ENCODE data around the gene ZNF407. TPM values are rescaled to one million over a fixed set of nuclear protein-coding genes. Genes with fewer than 3 reads are reported as not detected.
A peak's percentile ranks its signal among the peaks of the same experiment; 100 is the strongest.

Gene ZNF407
- total RNA-seq, 4 donors from 2014 or later = 18.1 to 29.1 (median 19.7) TPM

DNA sequence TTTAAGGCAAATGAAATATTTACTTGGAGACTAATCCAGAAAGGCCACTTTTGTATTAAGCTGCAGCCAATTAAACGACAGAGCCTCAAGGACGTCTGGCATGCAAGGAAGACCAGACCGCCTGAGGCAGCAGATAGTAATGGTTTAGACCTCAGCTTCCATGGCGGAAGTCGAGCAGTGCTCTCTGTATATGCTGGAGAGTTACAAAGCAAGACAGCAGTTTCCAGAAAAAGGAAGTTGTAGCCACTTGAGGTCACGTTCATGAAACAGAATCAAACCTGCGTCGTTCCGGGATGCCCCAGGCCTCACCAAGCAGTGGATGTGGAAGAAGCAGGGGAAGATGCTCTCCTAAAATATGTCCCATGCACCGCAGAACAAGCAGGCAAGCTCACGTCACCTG lies 469.3 kb downstream of the ZNF407 start:
- no peak overlapping the region for H3K4me3 ChIP-seq
- TF ChIP-seq, protein P1, sequence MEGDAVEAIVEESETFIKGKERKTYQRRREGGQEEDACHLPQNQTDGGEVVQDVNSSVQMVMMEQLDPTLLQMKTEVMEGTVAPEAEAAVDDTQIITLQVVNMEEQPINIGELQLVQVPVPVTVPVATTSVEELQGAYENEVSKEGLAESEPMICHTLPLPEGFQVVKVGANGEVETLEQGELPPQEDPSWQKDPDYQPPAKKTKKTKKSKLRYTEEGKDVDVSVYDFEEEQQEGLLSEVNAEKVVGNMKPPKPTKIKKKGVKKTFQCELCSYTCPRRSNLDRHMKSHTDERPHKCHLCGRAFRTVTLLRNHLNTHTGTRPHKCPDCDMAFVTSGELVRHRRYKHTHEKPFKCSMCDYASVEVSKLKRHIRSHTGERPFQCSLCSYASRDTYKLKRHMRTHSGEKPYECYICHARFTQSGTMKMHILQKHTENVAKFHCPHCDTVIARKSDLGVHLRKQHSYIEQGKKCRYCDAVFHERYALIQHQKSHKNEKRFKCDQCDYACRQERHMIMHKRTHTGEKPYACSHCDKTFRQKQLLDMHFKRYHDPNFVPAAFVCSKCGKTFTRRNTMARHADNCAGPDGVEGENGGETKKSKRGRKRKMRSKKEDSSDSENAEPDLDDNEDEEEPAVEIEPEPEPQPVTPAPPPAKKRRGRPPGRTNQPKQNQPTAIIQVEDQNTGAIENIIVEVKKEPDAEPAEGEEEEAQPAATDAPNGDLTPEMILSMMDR (IDR thresholded peaks at IDR 0.05) = no peak
- no peak for TF ChIP-seq POLR2A (IDR thresholded peaks at IDR 0.05)
- TF ChIP-seq POLR2AphosphoS5 (IDR thresholded peaks at IDR 0.05) = no peak
- TF ChIP-seq EP300 (IDR thresholded peaks at IDR 0.05) = no peak
- H3K4me1 ChIP-seq = no peaks in the 10 kb centered on the region
- no peaks in the 10 kb centered on the region for H3K27me3 ChIP-seq
- peaks cover 0 to 17% (median 0%) of the 10 kb centered on the region in 3 donors for H3K9me3 ChIP-seq
- no peak for ATAC-seq
- H3K36me3 ChIP-seq = peaks cover 0 to 27% of the 10 kb centered on the region in 2 donors
- no peak overlapping the region for H3K27ac ChIP-seq
- 74 to 93% methylated on average over 6 to 10 of the region's 11 CpGs for WGBS, 2 donors (ENCODE audit: low coverage in 1 of 2)

DNA sequence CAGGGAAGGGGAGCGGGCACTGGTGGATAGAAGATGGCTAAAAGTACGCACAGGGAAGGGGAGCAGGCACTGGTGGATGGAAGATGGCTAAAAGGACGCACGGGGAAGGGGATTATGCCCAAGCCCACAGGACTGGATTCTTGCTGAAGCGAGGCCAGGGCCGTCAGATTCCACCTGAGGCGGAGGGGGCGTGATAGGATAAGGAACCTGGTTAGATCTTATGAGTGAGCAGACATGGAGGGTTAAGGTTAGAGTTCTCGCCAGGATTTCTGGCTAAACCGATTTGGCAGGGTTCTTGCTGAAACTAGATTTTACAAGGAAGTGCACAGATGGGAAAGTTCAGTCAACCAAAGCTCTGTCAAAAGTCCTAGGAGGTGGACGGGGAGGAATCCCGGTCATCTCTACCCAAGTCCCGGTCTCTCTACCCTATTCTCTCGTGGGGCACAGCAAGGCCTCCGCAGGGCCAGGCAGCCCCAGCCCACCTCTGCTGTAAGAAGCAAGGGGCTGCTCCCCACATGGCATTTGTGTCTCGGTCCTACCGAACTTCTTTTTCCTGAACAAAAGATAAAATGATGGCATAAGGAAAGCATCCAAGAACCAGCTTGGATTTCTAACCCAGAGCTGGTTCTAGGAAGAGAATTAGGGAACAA lies 470.5 kb downstream of the ZNF407 start:
- no peak for TF ChIP-seq EP300 (IDR thresholded peaks at IDR 0.05)
- TF ChIP-seq POLR2A (IDR thresholded peaks at IDR 0.05) = no peak
- no peak for TF ChIP-seq POLR2AphosphoS5 (IDR thresholded peaks at IDR 0.05)
- TF ChIP-seq, protein P1 (IDR thresholded peaks at IDR 0.05) = no peak
- H3K27me3 ChIP-seq = no peaks in the 10 kb centered on the region
- 84 to 93% methylated on average over 10 to 13 of the region's 17 CpGs for WGBS, 2 donors (ENCODE audit: low coverage in 1 of 2)
- no peak overlapping the region for H3K4me3 ChIP-seq
- peaks cover 0 to 20% (median 0%) of the 10 kb centered on the region in 3 donors for H3K9me3 ChIP-seq
- no peak for ATAC-seq
- H3K27ac ChIP-seq = no peak overlapping the region
- H3K36me3 ChIP-seq = peaks cover 0 to 21% of the 10 kb centered on the region in 2 donors
- no peaks in the 10 kb centered on the region for H3K4me1 ChIP-seq

DNA sequence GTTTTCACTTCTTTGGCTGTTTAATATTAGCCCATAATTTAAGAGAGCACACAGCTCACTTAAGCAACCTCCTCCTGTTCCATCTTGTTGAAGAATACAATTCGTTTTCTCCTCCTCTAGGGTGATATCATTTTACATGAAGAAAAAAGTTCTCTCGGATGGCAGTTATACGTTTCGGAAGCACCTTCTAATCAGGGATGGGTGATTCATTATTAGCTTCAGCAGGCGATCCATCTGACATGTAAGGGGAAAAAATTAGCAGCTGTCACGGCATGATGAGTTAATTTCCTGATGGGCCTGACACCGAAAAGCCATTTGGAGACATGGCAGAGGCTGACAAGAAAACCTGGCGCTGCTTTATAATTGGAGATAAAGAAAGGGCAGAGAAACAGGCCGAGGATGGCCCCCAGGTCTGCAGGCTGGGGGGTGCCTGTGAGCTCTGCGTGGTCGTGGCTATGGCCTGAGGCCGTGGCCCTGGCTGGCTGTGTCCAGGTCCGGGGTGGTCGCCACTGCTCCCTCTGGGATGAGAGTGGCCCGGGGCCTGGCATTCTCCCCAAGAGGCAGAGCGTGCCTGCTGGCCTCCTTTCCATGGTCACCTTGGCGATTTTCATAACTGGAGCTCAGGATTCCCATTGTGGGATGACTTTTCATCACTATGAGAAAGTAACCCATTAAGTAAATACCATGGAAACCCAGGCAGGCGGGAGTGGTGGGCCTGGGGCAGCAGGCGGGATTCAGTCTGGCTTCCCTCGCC lies 471.2 kb downstream of the ZNF407 start:
- H3K9me3 ChIP-seq = peaks cover 0 to 20% (median 0%) of the 10 kb centered on the region in 3 donors
- H3K36me3 ChIP-seq = peaks cover 0 to 13% of the 10 kb centered on the region in 2 donors
- WGBS, 2 donors (ENCODE audit: low coverage in 1 of 2) = 69 to 84% methylated on average over 4 to 19 of the region's 20 CpGs

DNA sequence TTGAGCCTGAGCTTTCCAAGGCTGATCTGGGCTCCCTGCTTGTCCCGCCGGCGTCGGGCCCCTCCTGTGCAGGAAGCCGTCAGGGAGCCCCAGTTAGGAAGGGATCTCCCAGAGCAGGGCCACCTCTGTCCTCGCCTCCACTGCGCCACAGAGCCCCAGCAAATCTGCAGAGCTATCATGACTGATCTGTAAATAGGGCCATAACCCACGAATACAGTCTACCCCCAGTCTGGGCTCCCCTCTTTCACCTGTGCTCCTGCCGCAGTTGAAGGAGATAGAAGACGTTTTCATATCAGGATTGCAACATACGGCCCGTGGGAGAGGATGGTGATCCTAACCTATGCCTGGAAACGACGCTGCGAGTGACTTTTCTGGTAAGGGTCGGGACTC lies 472.6 kb downstream of the ZNF407 start:
- peaks cover 0 to 32% (median 0%) of the 10 kb centered on the region in 3 donors for H3K9me3 ChIP-seq
- 69% methylated on average over 13 of the region's 16 CpGs; no CpG with 5 or more reads in 1 of the 2 donors for WGBS, 2 donors (ENCODE audit: low coverage in 1 of 2)
- H3K36me3 ChIP-seq = no peaks in the 10 kb centered on the region
- H3K27me3 ChIP-seq = no peaks in the 10 kb centered on the region
- peak overlapping the region in 3 of 4 donors; percentile 57 to 71 (median 68) for H3K27ac ChIP-seq
- H3K4me1 ChIP-seq = no peaks in the 10 kb centered on the region
- peak overlapping the region in 1 of 2 donors; percentile 10 for H3K4me3 ChIP-seq
- TF ChIP-seq EP300 (IDR thresholded peaks at IDR 0.05) (no peak), POLR2AphosphoS5 (IDR thresholded peaks at IDR 0.05) (no peak), POLR2A (IDR thresholded peaks at IDR 0.05) (no peak)
- TF ChIP-seq, protein P1 (IDR thresholded peaks at IDR 0.05) = no peak
- ATAC-seq = no peak

More for the DNA sequence above, 471.2 kb downstream of the ZNF407 start:
- H3K4me1 ChIP-seq = no peaks in the 10 kb centered on the region
- H3K4me3 ChIP-seq = no peak overlapping the region
- no peaks in the 10 kb centered on the region for H3K27me3 ChIP-seq
- TF ChIP-seq POLR2AphosphoS5 (IDR thresholded peaks at IDR 0.05) = no peak
- no peak for TF ChIP-seq POLR2A (IDR thresholded peaks at IDR 0.05)
- no peak for TF ChIP-seq EP300 (IDR thresholded peaks at IDR 0.05)
- TF ChIP-seq, protein P1 (IDR thresholded peaks at IDR 0.05) = no peak
- ATAC-seq = no peak
- no peak overlapping the region for H3K27ac ChIP-seq

Measured in gastroesophageal sphincter (tissue), 4 donors.